ENCODE measurements around the gene SLC16A14.

SLC16A14 gene

GRCh38 chr2:230046491-230046890, 22.2 kb downstream of the SLC16A14 start:
- H3K27me3 ChIP-seq = no peaks in the 10 kb centered on the region
- no peak for TF ChIP-seq Cebpa-rat (IDR thresholded peaks at IDR 0.05)
- no peak overlapping the region for H3K4me3 ChIP-seq
- H3K4me2 ChIP-seq = no peak overlapping the region
- no peaks in the 10 kb centered on the region for H4K20me1 ChIP-seq
- H3K36me3 ChIP-seq = peaks cover 18% of the 10 kb centered on the region; the same call in 1 of the 2 replicates
- H3K4me1 ChIP-seq = no peaks in the 10 kb centered on the region
- no peak overlapping the region for H3K27ac ChIP-seq
- H3K9ac ChIP-seq = no peak overlapping the region
- no peaks in the 10 kb centered on the region for H3K9me3 ChIP-seq

DNA sequence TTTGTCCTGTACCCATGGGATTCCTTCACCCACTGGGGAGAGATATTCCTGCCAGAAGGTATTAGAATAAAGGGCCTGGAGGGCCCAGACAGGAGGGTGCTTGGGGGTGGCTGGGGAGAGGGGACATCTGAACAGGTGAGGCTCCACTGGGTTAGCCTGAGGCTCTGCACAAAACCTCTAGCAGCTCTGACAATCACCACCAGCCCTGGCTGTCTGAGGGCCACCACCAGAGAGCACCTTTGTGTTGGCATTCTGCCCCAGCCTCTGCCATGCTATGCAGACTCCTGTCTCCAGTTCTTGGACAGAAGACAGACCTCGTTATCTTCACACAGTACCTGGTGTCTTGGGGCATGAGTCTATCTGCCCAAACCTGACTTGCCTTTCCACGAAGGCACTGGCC, 25.3 kb downstream of the SLC16A14 start:
- TF ChIP-seq Cebpa-rat (IDR thresholded peaks at IDR 0.05) = no peak
- Histone ChIP-seq H3K27ac (no peak overlapping the region), H3K4me2 (no peak overlapping the region)

GRCh38 chr2:230043025-230043424, 25.7 kb downstream of the SLC16A14 start:
- H3K4me3 ChIP-seq = no peak overlapping the region
- no peak overlapping the region for H3K9ac ChIP-seq
- no peak overlapping the region for H3K27ac ChIP-seq
- H3K9me3 ChIP-seq = no peaks in the 10 kb centered on the region
- no peak overlapping the region for H3K4me2 ChIP-seq
- peaks cover 18% of the 10 kb centered on the region; the same call in 1 of the 2 replicates for H3K36me3 ChIP-seq
- H3K27me3 ChIP-seq = no peaks in the 10 kb centered on the region
- H3K4me1 ChIP-seq = no peaks in the 10 kb centered on the region
- H4K20me1 ChIP-seq = no peaks in the 10 kb centered on the region
- no peak for TF ChIP-seq Cebpa-rat (IDR thresholded peaks at IDR 0.05)

More for the DNA sequence above, 25.3 kb downstream of the SLC16A14 start:
- no peaks in the 10 kb centered on the region for H3K4me1 ChIP-seq
- H3K4me3 ChIP-seq = no peak overlapping the region
- peaks cover 18% of the 10 kb centered on the region; the same call in 1 of the 2 replicates for H3K36me3 ChIP-seq
- H3K9ac ChIP-seq = no peak overlapping the region
- H3K27me3 ChIP-seq = no peaks in the 10 kb centered on the region
- H3K9me3 ChIP-seq = no peaks in the 10 kb centered on the region
- no peaks in the 10 kb centered on the region for H4K20me1 ChIP-seq

DNA sequence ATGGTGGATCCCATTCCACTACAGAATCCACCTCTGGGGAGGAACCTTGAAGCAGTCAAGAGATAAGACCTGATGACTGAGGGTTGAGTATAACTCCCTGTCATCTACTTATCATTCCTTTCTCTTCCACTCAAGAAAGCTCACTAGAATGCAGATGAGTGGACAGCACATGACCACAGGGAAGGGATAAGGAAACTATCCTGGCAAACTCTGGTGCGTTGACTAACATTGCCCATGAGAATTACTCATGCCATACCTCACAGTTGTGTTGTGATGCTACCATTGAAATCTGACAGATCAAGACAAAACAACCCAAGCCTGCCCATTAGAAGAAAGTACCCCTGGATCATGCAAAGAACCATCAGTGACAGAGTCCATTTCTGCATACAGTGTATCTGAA, 26.5 kb downstream of the SLC16A14 start:
- H3K4me2 ChIP-seq = no peak overlapping the region
- no peaks in the 10 kb centered on the region for H3K4me1 ChIP-seq
- H3K27ac ChIP-seq = no peak overlapping the region
- no peak overlapping the region for H3K9ac ChIP-seq
- H3K27me3 ChIP-seq = no peaks in the 10 kb centered on the region
- peaks cover 18% of the 10 kb centered on the region; the same call in 1 of the 2 replicates for H3K36me3 ChIP-seq
- no peak for TF ChIP-seq Cebpa-rat (IDR thresholded peaks at IDR 0.05)
- H3K4me3 ChIP-seq = no peak overlapping the region
- no peaks in the 10 kb centered on the region for H3K9me3 ChIP-seq
- H4K20me1 ChIP-seq = no peaks in the 10 kb centered on the region

DNA sequence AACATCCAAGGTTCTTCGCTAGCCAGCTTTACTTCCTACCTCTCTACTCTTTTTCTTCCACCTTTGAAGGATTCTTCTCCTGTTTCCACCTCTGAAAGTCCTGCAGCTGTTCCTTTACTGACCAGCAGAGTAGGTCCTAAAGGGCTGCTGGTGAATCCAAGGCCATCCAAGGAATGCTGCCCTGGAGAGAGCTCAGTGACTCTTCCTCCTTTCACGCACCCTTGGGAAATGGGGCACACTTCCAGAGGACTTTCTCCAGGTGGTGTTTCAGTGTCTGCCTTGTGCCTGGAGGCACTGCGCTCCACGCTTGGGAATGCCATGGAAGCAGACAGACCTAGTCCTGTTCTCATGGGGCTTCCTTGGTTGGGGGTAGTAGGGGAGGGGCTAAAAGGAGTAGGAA, 45.4 kb downstream of the SLC16A14 start:
- H3K27me3 ChIP-seq = no peaks in the 10 kb centered on the region

GRCh38 chr2:230019742-230020141, 49.0 kb downstream of the SLC16A14 start:
- H3K4me1 ChIP-seq = no peaks in the 10 kb centered on the region
- H3K27ac ChIP-seq = no peak overlapping the region
- H3K4me3 ChIP-seq = no peak overlapping the region
- TF ChIP-seq Cebpa-rat (IDR thresholded peaks at IDR 0.05) = no peak
- no peaks in the 10 kb centered on the region for H3K36me3 ChIP-seq
- no peaks in the 10 kb centered on the region for H3K27me3 ChIP-seq
- H3K9ac ChIP-seq = no peak overlapping the region
- H3K4me2 ChIP-seq = no peak overlapping the region
- H4K20me1 ChIP-seq = no peaks in the 10 kb centered on the region
- no peaks in the 10 kb centered on the region for H3K9me3 ChIP-seq

More for the DNA sequence above, 45.4 kb downstream of the SLC16A14 start:
- Histone ChIP-seq H4K20me1 (no peaks in the 10 kb centered on the region), H3K27ac (no peak overlapping the region), H3K9ac (no peak overlapping the region), H3K4me1 (no peaks in the 10 kb centered on the region), H3K4me2 (no peak overlapping the region), H3K4me3 (no peak overlapping the region), H3K36me3 (no peaks in the 10 kb centered on the region), H3K9me3 (no peaks in the 10 kb centered on the region)
- TF ChIP-seq Cebpa-rat (IDR thresholded peaks at IDR 0.05) = no peak

- Histone ChIP-seq H4K20me1 (no peaks in the 10 kb centered on the region), H3K36me3 (no peaks in the 10 kb centered on the region), H3K27ac (no peak overlapping the region), H3K9me3 (no peaks in the 10 kb centered on the region), H3K27me3 (no peaks in the 10 kb centered on the region), H3K4me2 (no peak overlapping the region), H3K9ac (no peak overlapping the region), H3K4me1 (no peaks in the 10 kb centered on the region), H3K4me3 (no peak overlapping the region)
- TF ChIP-seq Cebpa-rat (IDR thresholded peaks at IDR 0.05) = no peak
Observed at GRCh38 chr2:230018153-230018552, 50.6 kb downstream of the SLC16A14 start.

- no peak for TF ChIP-seq Cebpa-rat (IDR thresholded peaks at IDR 0.05)
- no peaks in the 10 kb centered on the region for H3K27me3 ChIP-seq
- H3K9me3 ChIP-seq = no peaks in the 10 kb centered on the region
- H3K4me2 ChIP-seq = no peak overlapping the region
- no peak overlapping the region for H3K27ac ChIP-seq
- no peak overlapping the region for H3K9ac ChIP-seq
- H4K20me1 ChIP-seq = no peaks in the 10 kb centered on the region
- no peaks in the 10 kb centered on the region for H3K4me1 ChIP-seq
- H3K36me3 ChIP-seq = no peaks in the 10 kb centered on the region
- no peak overlapping the region for H3K4me3 ChIP-seq
Observed at GRCh38 chr2:230016844-230017243, 51.9 kb downstream of the SLC16A14 start.

GRCh38 chr2:230012267-230012884, 56.3 kb downstream of the SLC16A14 start:
- H3K4me2 ChIP-seq = no peak overlapping the region
- no peaks in the 10 kb centered on the region for H3K36me3 ChIP-seq
- H3K4me3 ChIP-seq = no peak overlapping the region
- no peaks in the 10 kb centered on the region for H3K4me1 ChIP-seq
- H4K20me1 ChIP-seq = no peaks in the 10 kb centered on the region
- no peak for TF ChIP-seq Cebpa-rat (IDR thresholded peaks at IDR 0.05)
- no peaks in the 10 kb centered on the region for H3K27me3 ChIP-seq
- no peak overlapping the region for H3K27ac ChIP-seq
- H3K9me3 ChIP-seq = no peaks in the 10 kb centered on the region
- H3K9ac ChIP-seq = no peak overlapping the region

- Histone ChIP-seq H3K9ac (no peak overlapping the region), H3K4me1 (no peaks in the 10 kb centered on the region), H3K4me3 (no peak overlapping the region), H3K27ac (no peak overlapping the region), H3K9me3 (no peaks in the 10 kb centered on the region), H4K20me1 (no peaks in the 10 kb centered on the region), H3K36me3 (no peaks in the 10 kb centered on the region), H3K4me2 (no peak overlapping the region), H3K27me3 (no peaks in the 10 kb centered on the region)
- TF ChIP-seq Cebpa-rat (IDR thresholded peaks at IDR 0.05) = no peak
Observed at GRCh38 chr2:230011617-230012016, 57.1 kb downstream of the SLC16A14 start.

DNA sequence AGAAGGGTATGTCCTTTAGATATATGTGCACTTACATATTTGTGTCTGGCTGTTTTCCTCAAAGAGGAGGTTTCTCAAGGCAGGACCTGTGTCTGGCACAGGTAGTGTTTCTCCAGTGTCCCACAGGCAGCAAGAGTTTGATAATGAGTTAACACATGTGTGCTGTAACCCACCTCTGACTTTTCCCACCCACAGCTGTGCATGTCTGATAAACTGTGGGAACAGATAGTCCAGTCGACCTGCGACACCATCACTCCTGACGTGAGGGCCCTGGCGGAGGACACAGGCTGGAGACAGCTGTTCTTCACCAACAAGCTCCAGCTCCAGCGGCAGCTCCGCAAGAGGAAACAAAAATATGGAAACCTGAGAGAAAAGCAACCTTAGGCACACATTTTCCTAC, 58.2 kb downstream of the SLC16A14 start:
- H3K27me3 ChIP-seq = no peaks in the 10 kb centered on the region
- H3K9ac ChIP-seq = no peak overlapping the region
- H3K4me3 ChIP-seq = no peak overlapping the region
- TF ChIP-seq Cebpa-rat (IDR thresholded peaks at IDR 0.05) = no peak
- no peaks in the 10 kb centered on the region for H3K36me3 ChIP-seq
- no peaks in the 10 kb centered on the region for H3K9me3 ChIP-seq
- H3K4me1 ChIP-seq = no peaks in the 10 kb centered on the region
- no peaks in the 10 kb centered on the region for H4K20me1 ChIP-seq
- H3K27ac ChIP-seq = no peak overlapping the region
- H3K4me2 ChIP-seq = no peak overlapping the region

All from BLaER1 (cell line).